Panc1 (cell line): ENCODE results near the gene CNTRL. TPM values are rescaled to one million over a fixed set of nuclear protein-coding genes. Genes with fewer than 3 reads are reported as not detected.

Source experiments
- ATAC-seq: fragments of 200-7000 bp; cut with Tn5 transposase; 2 replicates; pipeline ENCODE4 v1.9.1; 2020; ENCODE audit warnings: mild to moderate bottlenecking, moderate library complexity
- BruUV-seq: library from RNA; stranded (reverse); fragments of 400-500 nt; replicated peaks from 2 replicates; lab custom pipeline; 2021; lab: Mats Ljungman, UMichigan
- CTCF ChIA-PET: fragments of 300-600 bp; sonication (Branson Sonifier 250); formaldehyde crosslinking; loops from one replicate; lab custom pipeline; 2022; ENCODE audit warnings: antibody characterized with exemption; lab: Charles Lee
- POLR2A ChIA-PET: fragments of 300-600 bp; sonication (Branson Sonifier 250); formaldehyde crosslinking; loops from one replicate; lab custom pipeline; 2022; ENCODE audit warnings: antibody characterized with exemption; lab: Charles Lee
- DNase-seq: peaks from one replicate; pipeline ENCODE4 v3.0.0-alpha.2; 2010; ENCODE audit warnings: low read depth, low spot score
- H3K27ac ChIP-seq: 2 replicates; pipeline ENCODE4 v1.5.1; 2011; ENCODE audit warnings: mild to moderate bottlenecking, low read length, inconsistent platforms
- H3K27me3 ChIP-seq: fragments of 200-500 bp; sonication (Bioruptor generic); 2 replicates; pipeline ENCODE4 v1.6.0; 2014; ENCODE audit warnings: low read length, inconsistent platforms; ENCODE audit not compliant: control insufficient read depth, insufficient read depth
- H3K36me3 ChIP-seq: fragments of 200-500 bp; sonication (Bioruptor generic); 2 replicates; pipeline ENCODE4 v1.5.1; 2014; ENCODE audit warnings: inconsistent platforms, mild to moderate bottlenecking, low read length, moderate library complexity; ENCODE audit not compliant: control insufficient read depth, insufficient read depth
- H3K4me1 ChIP-seq: 2 replicates; pipeline ENCODE4 v1.5.1; 2011; ENCODE audit warnings: inconsistent platforms, mild to moderate bottlenecking, low read length, moderate library complexity; ENCODE audit not compliant: control insufficient read depth, insufficient read depth
- H3K4me3 ChIP-seq, 2 experiments: 2 replicates each; pipeline ENCODE4 v1.5.1; 2011 to 2012; ENCODE audit warnings: low read depth in 2 of 2, low read length in 2 of 2, mild to moderate bottlenecking in 2 of 2, inconsistent platforms in 1 of 2, moderate library complexity in 1 of 2
- H3K9me3 ChIP-seq: fragments of 200-500 bp; sonication (Bioruptor generic); 2 replicates; pipeline ENCODE4 v1.5.1; 2014; ENCODE audit warnings: low read depth, mild to moderate bottlenecking, inconsistent platforms, low read length, moderate library complexity; ENCODE audit not compliant: control insufficient read depth, insufficient read depth
- POLR2AphosphoS5 ChIP-seq: IDR thresholded peaks from 2 replicates; pipeline ENCODE4 v1.6.1; 2012; ENCODE audit warnings: mild to moderate bottlenecking, low read depth, low read length, moderate library complexity
- SIN3A ChIP-seq: IDR thresholded peaks from 2 replicates; pipeline ENCODE4 v1.6.1; 2012; ENCODE audit warnings: low read depth, mild to moderate bottlenecking, low read length, moderate library complexity, borderline replicate concordance; ENCODE audit not compliant: insufficient read depth
- TCF7L2 ChIP-seq: IDR thresholded peaks from 2 replicates; pipeline ENCODE4 v1.6.1; 2011; ENCODE audit warnings: mild to moderate bottlenecking, low read depth, low read length, inconsistent platforms
- in situ Hi-C: cut with HindIII; loops from 2 replicates; pipeline ENCODE4 v1.10.0; 2016; ENCODE audit warnings: low sequenced_read_pairs, low pct_unique_long_range_greater_than_20kb
- intact Hi-C: fragments of 100-400 bp; cut with micrococcal nuclease; formaldehyde crosslinking; loops from one replicate; pipeline ENCODE4 v1.10.0; 2022; ENCODE audit not compliant: unreplicated experiment
- total RNA-seq: library from RNA; stranded (reverse); gene quantifications from one replicate; pipeline ENCODE4 v1.2.1, GENCODE V29; 2021; ENCODE audit not compliant: unreplicated experiment
- TF ChIP-seq, protein P1 (sequence below): fragments of 450-650 bp; IDR thresholded peaks from 2 replicates; pipeline ENCODE4 v1.5.1; 2017; ENCODE audit warnings: mild to moderate bottlenecking
- TF ChIP-seq, protein P2 (sequence below), 2 experiments: IDR thresholded peaks; 2 replicates each; pipeline ENCODE4 v1.6.1; 2011 to 2012; ENCODE audit warnings: low read depth in 2 of 2, control low read depth in 1 of 2, low read length in 1 of 2, mild to moderate bottlenecking in 1 of 2, moderate library complexity in 1 of 2; ENCODE audit not compliant: insufficient read depth in 1 of 2

CNTRL gene
- total RNA-seq, 1 experiment from 2014 or later: 11.5 TPM

DNA sequence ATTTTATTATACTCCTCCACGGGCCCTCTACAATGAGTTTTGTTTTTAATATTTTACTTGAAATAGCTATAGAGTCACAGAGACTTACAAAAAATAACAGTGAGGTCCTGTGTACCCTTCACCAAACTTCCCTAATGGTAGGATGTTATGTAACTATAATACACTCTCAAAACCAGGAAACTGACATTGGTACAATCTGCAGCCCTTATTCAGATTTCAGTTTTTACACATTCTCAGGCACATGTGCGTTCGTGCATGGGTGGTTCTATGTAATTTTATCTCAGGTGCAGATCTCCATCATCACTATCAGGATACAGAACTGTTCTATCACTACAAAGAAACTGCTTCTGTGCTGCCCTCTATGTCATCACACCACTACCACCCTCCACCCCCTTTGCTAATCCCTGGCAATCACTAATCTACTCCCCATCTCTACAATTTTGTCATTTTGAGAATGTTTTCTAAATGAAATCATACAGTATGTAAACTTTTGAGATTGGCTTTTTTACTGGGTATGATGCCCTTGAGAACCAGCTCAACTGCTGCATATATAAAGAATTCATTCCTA lies 110.5 kb downstream of the CNTRL start:
- BruUV-seq: no TSS peak
- peaks cover 10% of the 10 kb centered on the region; the same call in 1 of the 2 replicates for H3K36me3 ChIP-seq
- ATAC-seq (no peak), DNase-seq (no peak)
- no peaks in the 10 kb centered on the region for H3K27me3 ChIP-seq
- no peaks in the 10 kb centered on the region for H3K9me3 ChIP-seq
- H3K4me3 ChIP-seq: no peak overlapping the region
- no peak overlapping the region for H3K27ac ChIP-seq
- in situ Hi-C loops: no loop called here
- intact Hi-C loops: no loop called here
- POLR2A ChIA-PET: no interaction called here
- CTCF ChIA-PET: no interaction called here
- H3K4me1 ChIP-seq: peaks cover 14% of the 10 kb centered on the region
- TF ChIP-seq, protein P1, sequence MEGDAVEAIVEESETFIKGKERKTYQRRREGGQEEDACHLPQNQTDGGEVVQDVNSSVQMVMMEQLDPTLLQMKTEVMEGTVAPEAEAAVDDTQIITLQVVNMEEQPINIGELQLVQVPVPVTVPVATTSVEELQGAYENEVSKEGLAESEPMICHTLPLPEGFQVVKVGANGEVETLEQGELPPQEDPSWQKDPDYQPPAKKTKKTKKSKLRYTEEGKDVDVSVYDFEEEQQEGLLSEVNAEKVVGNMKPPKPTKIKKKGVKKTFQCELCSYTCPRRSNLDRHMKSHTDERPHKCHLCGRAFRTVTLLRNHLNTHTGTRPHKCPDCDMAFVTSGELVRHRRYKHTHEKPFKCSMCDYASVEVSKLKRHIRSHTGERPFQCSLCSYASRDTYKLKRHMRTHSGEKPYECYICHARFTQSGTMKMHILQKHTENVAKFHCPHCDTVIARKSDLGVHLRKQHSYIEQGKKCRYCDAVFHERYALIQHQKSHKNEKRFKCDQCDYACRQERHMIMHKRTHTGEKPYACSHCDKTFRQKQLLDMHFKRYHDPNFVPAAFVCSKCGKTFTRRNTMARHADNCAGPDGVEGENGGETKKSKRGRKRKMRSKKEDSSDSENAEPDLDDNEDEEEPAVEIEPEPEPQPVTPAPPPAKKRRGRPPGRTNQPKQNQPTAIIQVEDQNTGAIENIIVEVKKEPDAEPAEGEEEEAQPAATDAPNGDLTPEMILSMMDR: no peak
- TF ChIP-seq TCF7L2 (no peak), POLR2AphosphoS5 (no peak), SIN3A (no peak)
- TF ChIP-seq, protein P2, sequence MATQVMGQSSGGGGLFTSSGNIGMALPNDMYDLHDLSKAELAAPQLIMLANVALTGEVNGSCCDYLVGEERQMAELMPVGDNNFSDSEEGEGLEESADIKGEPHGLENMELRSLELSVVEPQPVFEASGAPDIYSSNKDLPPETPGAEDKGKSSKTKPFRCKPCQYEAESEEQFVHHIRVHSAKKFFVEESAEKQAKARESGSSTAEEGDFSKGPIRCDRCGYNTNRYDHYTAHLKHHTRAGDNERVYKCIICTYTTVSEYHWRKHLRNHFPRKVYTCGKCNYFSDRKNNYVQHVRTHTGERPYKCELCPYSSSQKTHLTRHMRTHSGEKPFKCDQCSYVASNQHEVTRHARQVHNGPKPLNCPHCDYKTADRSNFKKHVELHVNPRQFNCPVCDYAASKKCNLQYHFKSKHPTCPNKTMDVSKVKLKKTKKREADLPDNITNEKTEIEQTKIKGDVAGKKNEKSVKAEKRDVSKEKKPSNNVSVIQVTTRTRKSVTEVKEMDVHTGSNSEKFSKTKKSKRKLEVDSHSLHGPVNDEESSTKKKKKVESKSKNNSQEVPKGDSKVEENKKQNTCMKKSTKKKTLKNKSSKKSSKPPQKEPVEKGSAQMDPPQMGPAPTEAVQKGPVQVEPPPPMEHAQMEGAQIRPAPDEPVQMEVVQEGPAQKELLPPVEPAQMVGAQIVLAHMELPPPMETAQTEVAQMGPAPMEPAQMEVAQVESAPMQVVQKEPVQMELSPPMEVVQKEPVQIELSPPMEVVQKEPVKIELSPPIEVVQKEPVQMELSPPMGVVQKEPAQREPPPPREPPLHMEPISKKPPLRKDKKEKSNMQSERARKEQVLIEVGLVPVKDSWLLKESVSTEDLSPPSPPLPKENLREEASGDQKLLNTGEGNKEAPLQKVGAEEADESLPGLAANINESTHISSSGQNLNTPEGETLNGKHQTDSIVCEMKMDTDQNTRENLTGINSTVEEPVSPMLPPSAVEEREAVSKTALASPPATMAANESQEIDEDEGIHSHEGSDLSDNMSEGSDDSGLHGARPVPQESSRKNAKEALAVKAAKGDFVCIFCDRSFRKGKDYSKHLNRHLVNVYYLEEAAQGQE (IDR thresholded peaks at IDR 0.05; ENCODE audit: insufficient read depth in 1 of 2, low read depth in 2 of 2, low read length in 1 of 2): no peak

DNA sequence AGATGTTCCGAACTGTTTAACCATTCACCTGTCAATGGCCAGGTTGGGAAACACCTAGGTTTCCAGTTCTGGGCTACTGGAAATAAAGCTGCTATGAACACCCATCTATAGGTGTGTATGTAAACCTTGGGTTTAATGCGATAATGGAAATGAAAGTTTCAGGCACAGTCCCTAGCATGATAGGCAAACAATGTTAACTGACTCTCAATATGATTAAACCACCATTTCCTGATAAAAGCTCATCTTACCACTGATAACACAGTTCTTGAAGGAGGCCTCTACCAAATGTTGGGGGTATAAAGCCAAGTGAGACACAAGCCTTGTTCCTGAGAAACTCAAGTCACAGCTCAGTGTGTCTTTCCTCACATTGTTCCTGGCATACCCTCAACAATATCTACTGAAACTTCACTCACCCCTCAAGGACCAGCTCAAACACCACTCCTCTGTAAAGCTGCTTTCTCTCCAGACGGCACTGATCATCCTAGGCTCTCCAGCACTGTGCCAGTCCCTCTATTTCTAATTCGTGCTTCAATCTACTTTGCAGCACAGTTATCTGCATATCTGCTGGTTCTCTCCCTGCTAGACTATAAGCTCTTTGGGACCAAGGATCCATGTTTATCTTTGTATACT lies 111.1 kb downstream of the CNTRL start:
- Histone ChIP-seq H3K27ac (no peak overlapping the region), H3K27me3 (no peaks in the 10 kb centered on the region), H3K9me3 (no peaks in the 10 kb centered on the region), H3K4me1 (peaks cover 12% of the 10 kb centered on the region), H3K36me3 (peaks cover 10% of the 10 kb centered on the region; the same call in 1 of the 2 replicates), H3K4me3 (no peak overlapping the region)
- ATAC-seq: no peak
- POLR2A ChIA-PET: no interaction called here
- in situ Hi-C loops (no loop called here), intact Hi-C loops (no loop called here)
- CTCF ChIA-PET: no interaction called here
- DNase-seq: no peak
- BruUV-seq: no TSS peak
- TF ChIP-seq, protein P1: no peak
- TF ChIP-seq TCF7L2: no peak
- TF ChIP-seq, protein P2 (IDR thresholded peaks at IDR 0.05; ENCODE audit: insufficient read depth in 1 of 2, low read depth in 2 of 2, low read length in 1 of 2): no peak
- no peak for TF ChIP-seq SIN3A
- TF ChIP-seq POLR2AphosphoS5: no peak
